ENCODE data around the gene ULK4. TPM values are rescaled to one million over a fixed set of nuclear protein-coding genes. Genes with fewer than 3 reads are reported as not detected.

Gene ULK4
- total and polyA plus RNA-seq, 2 of the 8 experiments (the other 6 are each of a cell fraction or from before 2014, with no cell fraction given) = 3.0 to 10.8 TPM

- Histone ChIP-seq H2BK120ac (replicated peaks; ENCODE audit: low read depth, low read length) (no peak overlapping the region), H3K79me2 (ENCODE audit: control insufficient read depth in 1 of 2, insufficient read depth in 2 of 2, low read length in 2 of 2) (no peaks in the 10 kb centered on the region), H4K8ac (ENCODE audit: extremely low read depth, insufficient read depth, low read length) (no peak overlapping the region), H3K27me3 (replicated peaks in 1 of 4; ENCODE audit: control insufficient read depth in 3 of 4, extremely low read depth in 1 of 4, insufficient read depth in 3 of 4, low read length in 3 of 4) (no peaks in the 10 kb centered on the region), H3K27ac (ENCODE audit: low read depth, low read length) (no peak overlapping the region), H3K23me2 (ENCODE audit: low read depth, low read length) (0 out of 2 replicates have a peak, but pooled peaks cover 3% of the 10 kb centered on the region), H3K4me3 (ENCODE audit: extremely low read depth in 1 of 4, insufficient read depth in 2 of 4, low read depth in 3 of 4, low read length in 4 of 4) (no peak overlapping the region), H3K9ac (replicated peaks in 1 of 4; ENCODE audit: extremely low read depth in 1 of 4, low read depth in 3 of 4, low read length in 3 of 4) (no peak overlapping the region), H3K14ac (ENCODE audit: insufficient read length) (no peak overlapping the region), H2BK15ac (ENCODE audit: low read length) (no peak overlapping the region), H3K9me3 (ENCODE audit: insufficient read depth in 2 of 2, low read depth in 1 of 2, low read length in 1 of 2) (no peaks in the 10 kb centered on the region), H2BK20ac (ENCODE audit: low read length) (no peak overlapping the region), H4K5ac (ENCODE audit: insufficient read length, low read depth, low read length) (no peak overlapping the region), H3K56ac (replicated peaks; ENCODE audit: insufficient read length, low read depth, low read length) (no peak overlapping the region), H3K36me3 (ENCODE audit: control insufficient read depth in 2 of 4, insufficient read depth in 4 of 4, low read length in 3 of 4) (no peaks in the 10 kb centered on the region), H2BK5ac (ENCODE audit: low read depth, low read length) (no peak overlapping the region), H3K4ac (replicated peaks; ENCODE audit: insufficient read length, low read depth, low read length) (no peak overlapping the region), H4K91ac (replicated peaks; ENCODE audit: insufficient read length, low read length) (no peak overlapping the region), H2AFZ (ENCODE audit: low read length) (no peak overlapping the region), H3K18ac (ENCODE audit: extremely low read depth, low read length) (no peak overlapping the region), H4K20me1 (replicated peaks in 1 of 2; ENCODE audit: control insufficient read depth in 1 of 2, insufficient read depth in 2 of 2, low read length in 2 of 2) (no peaks in the 10 kb centered on the region), H3K79me1 (ENCODE audit: low read depth, low read length) (no peaks in the 10 kb centered on the region), H2AK5ac (ENCODE audit: low read depth, low read length) (no peak overlapping the region), H3K4me1 (replicated peaks in 1 of 4; ENCODE audit: control insufficient read depth in 3 of 4, insufficient read depth in 4 of 4, low read length in 3 of 4) (peaks cover 0 to 10% (median 6%) of the 10 kb centered on the region in 4 experiments; a peak in 5 of 7 replicates), H3K4me2 (ENCODE audit: insufficient read depth in 1 of 2, low read depth in 2 of 2, low read length in 2 of 2) (no peak overlapping the region), H2BK12ac (ENCODE audit: low read depth, low read length) (no peak overlapping the region), H3K23ac (ENCODE audit: insufficient read length) (no peak overlapping the region)
- FAIRE-seq = no peak
- ChIA-PET CTCF (ENCODE audit: partially characterized antibody) (no interaction called here), POLR2A (ENCODE audit: partially characterized antibody) (no interaction called here)
- TF ChIP-seq TAF7 (optimal IDR thresholded peaks at IDR 0.05; ENCODE audit: borderline replicate concordance, low read depth, low read length) = no peak
- no peak for TF ChIP-seq SP2 (IDR thresholded peaks at IDR 0.05; ENCODE audit: low read length)
- no peak for TF ChIP-seq SP4 (IDR thresholded peaks at IDR 0.05; ENCODE audit: low read length)
- TF ChIP-seq CBX5 (IDR thresholded peaks at IDR 0.05; ENCODE audit: low read depth, low read length) = no peak
- TF ChIP-seq EZH2 (IDR thresholded peaks at IDR 0.05; ENCODE audit: low read depth, low read length, severe bottlenecking) = no peak
- TF ChIP-seq RAD21 (IDR thresholded peaks at IDR 0.05 in 1 of 2, conservative IDR thresholded peaks at IDR 0.05 in 1 of 2; ENCODE audit: low read depth in 2 of 2, low read length in 2 of 2) = no peak
- no peak for TF ChIP-seq KDM1A (IDR thresholded peaks at IDR 0.05; ENCODE audit: borderline replicate concordance, low read length)
- no peak for TF ChIP-seq TAF1 (IDR thresholded peaks at IDR 0.05; ENCODE audit: low read depth, low read length)
- TF ChIP-seq, protein P1, sequence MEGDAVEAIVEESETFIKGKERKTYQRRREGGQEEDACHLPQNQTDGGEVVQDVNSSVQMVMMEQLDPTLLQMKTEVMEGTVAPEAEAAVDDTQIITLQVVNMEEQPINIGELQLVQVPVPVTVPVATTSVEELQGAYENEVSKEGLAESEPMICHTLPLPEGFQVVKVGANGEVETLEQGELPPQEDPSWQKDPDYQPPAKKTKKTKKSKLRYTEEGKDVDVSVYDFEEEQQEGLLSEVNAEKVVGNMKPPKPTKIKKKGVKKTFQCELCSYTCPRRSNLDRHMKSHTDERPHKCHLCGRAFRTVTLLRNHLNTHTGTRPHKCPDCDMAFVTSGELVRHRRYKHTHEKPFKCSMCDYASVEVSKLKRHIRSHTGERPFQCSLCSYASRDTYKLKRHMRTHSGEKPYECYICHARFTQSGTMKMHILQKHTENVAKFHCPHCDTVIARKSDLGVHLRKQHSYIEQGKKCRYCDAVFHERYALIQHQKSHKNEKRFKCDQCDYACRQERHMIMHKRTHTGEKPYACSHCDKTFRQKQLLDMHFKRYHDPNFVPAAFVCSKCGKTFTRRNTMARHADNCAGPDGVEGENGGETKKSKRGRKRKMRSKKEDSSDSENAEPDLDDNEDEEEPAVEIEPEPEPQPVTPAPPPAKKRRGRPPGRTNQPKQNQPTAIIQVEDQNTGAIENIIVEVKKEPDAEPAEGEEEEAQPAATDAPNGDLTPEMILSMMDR (IDR thresholded peaks at IDR 0.05; ENCODE audit: control extremely low read depth in 1 of 3, insufficient read depth in 1 of 3, low read depth in 1 of 3, low read length in 3 of 3) = no peak
- no peak for DNase-seq (ENCODE audit: low read depth in 1 of 2, low spot score in 2 of 2)
- 93% methylated on average over 2 of the region's 2 CpGs; no CpG with 5 or more reads in 1 of the 2 experiments for WGBS, 2 experiments (ENCODE audit: extremely low coverage in 1 of 2, insufficient coverage in 1 of 2, insufficient read length in 1 of 2, insufficient replicate concordance in 2 of 2, low coverage in 1 of 2, low lambda C conversion rate in 2 of 2, missing lambda C conversion rate in 1 of 2)
Measured at GRCh38 chr3:41334426-41334825, 627.5 kb downstream of the ULK4 start.

All from H1 (cell line).